Activated T-cell treated with anti-CD3 and anti-CD28 coated beads, Interleukin-2, amount 50 U/mL, for 4 hours (primary cell): ENCODE results near the gene SHE. TPM values are rescaled to one million over a fixed set of nuclear protein-coding genes. Genes with fewer than 3 reads are reported as not detected.
"Not testable (repeated sequence)": the region's sequence is repeated elsewhere in the genome, so short reads cannot be mapped to it uniquely, and the experiment has no call there.

Source experiments
- ATAC-seq, 2 donors: fragments of 200-7000 bp; cut with Tn5 transposase; one replicate each; pipeline ENCODE4 v1.10.0; 2021
- DNase-seq: peaks from one replicate; pipeline ENCODE4 v3.0.0-alpha.2; 2020
- H3K27me3 Mint-ChIP-seq: one replicate; pipeline ENCODE4 v1.8.0; 2021; ENCODE audit warnings: low read depth, mixed read lengths
- H3K36me3 Mint-ChIP-seq: one replicate; pipeline ENCODE4 v1.8.0; 2022; ENCODE audit warnings: mixed read lengths; ENCODE audit not compliant: insufficient read depth
- H3K4me1 Mint-ChIP-seq: one replicate; pipeline ENCODE4 v1.8.0; 2021; ENCODE audit warnings: low read depth, mixed read lengths
- H3K4me3 Mint-ChIP-seq: one replicate; pipeline ENCODE4 v1.8.0; 2021; ENCODE audit warnings: mild to moderate bottlenecking, moderate library complexity, mixed read lengths
- H3K9me3 Mint-ChIP-seq: one replicate; pipeline ENCODE4 v1.8.0; 2021; ENCODE audit warnings: mixed read lengths
- total RNA-seq, 3 donors: library from RNA; stranded (reverse); gene quantifications; one replicate each; pipeline ENCODE4 v1.2.1, GENCODE V29; 2021

SHE gene
- total RNA-seq: under 1 TPM; 0.03 to 0.14 (median 0.05) TPM

DNA sequence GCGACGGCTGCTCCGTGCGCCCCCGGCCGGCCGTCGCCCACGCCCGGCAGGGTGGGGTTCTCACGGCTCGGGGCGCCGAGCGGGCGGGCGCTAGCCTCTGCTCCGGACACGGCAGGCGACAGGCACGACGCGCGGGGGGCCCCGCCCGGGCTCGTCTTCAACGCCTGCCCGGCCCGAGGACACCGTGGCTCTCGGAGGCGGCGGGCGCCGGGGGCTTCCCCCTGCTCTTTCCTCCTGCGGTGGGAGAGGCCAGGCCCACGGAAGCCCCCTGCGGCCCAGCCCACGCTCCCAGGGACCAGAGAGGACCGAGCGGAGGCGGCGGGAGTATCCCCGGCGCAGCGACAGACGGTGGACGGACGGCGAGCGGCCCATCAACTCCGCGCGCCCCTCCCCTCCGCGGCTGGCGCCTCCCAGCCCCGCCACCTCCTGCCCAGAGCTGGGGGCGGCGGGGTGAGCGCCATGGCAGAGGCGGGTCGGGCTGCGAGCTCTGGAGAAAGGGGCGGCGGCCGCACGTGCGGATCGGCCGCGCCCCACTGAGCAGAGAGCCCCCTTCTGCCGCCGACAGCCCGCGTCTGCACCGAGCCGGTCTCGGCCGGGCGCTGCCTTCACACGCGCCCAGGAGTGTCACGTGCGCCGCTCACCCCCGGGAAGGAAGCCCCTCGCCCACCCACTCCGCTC lies at the start of gene SHE, which contains the start of gene TDRD10:
Gene SHE, minus strand, starts transcription at position 347 of the 678 bp plus-strand sequence. CDS start 386 bp downstream, outside the sequence.
Gene TDRD10, plus strand, starts transcription at position 154 of the 678 bp plus-strand sequence. CDS start 4,685 bp downstream, outside the sequence.
- Mint-ChIP-seq H3K4me1 (peaks cover 6% of the 10 kb centered on the region), H3K9me3 (no peaks in the 10 kb centered on the region), H3K27me3 (peaks cover 52% of the 10 kb centered on the region), H3K4me3 (peak within 1 kb of the TSS; percentile 37), H3K36me3 (no peaks in the 10 kb centered on the region)
- peak; percentile 52 to 54 for ATAC-seq
- no peak for DNase-seq

- H3K4me1 Mint-ChIP-seq: peaks cover 15% of the 10 kb centered on the region
- H3K4me3 Mint-ChIP-seq: no peak overlapping the region
- no peaks in the 10 kb centered on the region for H3K27me3 Mint-ChIP-seq
- peaks cover 48% of the 10 kb centered on the region for H3K36me3 Mint-ChIP-seq
- H3K9me3 Mint-ChIP-seq: no peaks in the 10 kb centered on the region
- DNase-seq (no peak), ATAC-seq (no peak)
Observed at GRCh38 chr1:154551474-154551873, 49.3 kb upstream of the SHE start.

GRCh38 chr1:154550657-154551056 lies 48.4 kb upstream of the SHE start:
- Mint-ChIP-seq H3K4me3 (no peak overlapping the region), H3K36me3 (peaks cover 46% of the 10 kb centered on the region), H3K27me3 (no peaks in the 10 kb centered on the region), H3K9me3 (no peaks in the 10 kb centered on the region), H3K4me1 (peaks cover 10% of the 10 kb centered on the region)
- ATAC-seq (no peak), DNase-seq (no peak)

DNA sequence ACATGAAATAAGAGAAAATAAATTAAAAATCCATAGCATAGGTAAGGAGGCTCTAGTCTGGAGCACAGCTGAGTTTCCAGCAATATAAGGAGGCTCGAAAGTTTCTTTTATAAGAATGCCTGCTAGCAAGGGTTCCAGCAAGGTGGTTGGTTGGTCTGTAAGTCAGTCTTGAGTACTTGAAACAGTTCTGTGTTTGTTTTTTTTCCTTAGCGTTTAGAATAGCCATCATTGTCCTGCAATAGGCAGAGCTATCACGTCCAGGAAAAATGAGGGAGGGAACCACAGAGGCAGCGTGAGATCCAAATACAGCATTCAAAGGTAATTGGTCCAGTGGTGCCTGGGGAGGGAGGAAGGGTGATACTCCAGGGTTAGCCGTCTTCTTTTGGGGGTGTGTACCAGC lies 47.9 kb upstream of the SHE start:
- peaks cover 42% of the 10 kb centered on the region for H3K36me3 Mint-ChIP-seq
- DNase-seq (no peak), ATAC-seq (no peak)
- H3K9me3 Mint-ChIP-seq: no peaks in the 10 kb centered on the region
- H3K27me3 Mint-ChIP-seq: no peaks in the 10 kb centered on the region
- no peak overlapping the region for H3K4me3 Mint-ChIP-seq
- H3K4me1 Mint-ChIP-seq: peaks cover 10% of the 10 kb centered on the region

- Mint-ChIP-seq H3K9me3 (no peaks in the 10 kb centered on the region), H3K4me3 (peak overlapping the region; percentile 27), H3K4me1 (peaks cover 10% of the 10 kb centered on the region), H3K36me3 (peaks cover 34% of the 10 kb centered on the region), H3K27me3 (peaks cover 2% of the 10 kb centered on the region)
- no peak for DNase-seq
- no peak for ATAC-seq
Observed at GRCh38 chr1:154549202-154549770, 47.1 kb upstream of the SHE start.

- no peak overlapping the region for H3K4me3 Mint-ChIP-seq
- ATAC-seq (no peak), DNase-seq (no peak)
- H3K27me3 Mint-ChIP-seq: peaks cover 2% of the 10 kb centered on the region
- H3K4me1 Mint-ChIP-seq: peaks cover 10% of the 10 kb centered on the region
- no peaks in the 10 kb centered on the region for H3K9me3 Mint-ChIP-seq
- peaks cover 25% of the 10 kb centered on the region for H3K36me3 Mint-ChIP-seq
Observed at GRCh38 chr1:154548028-154548427, 45.8 kb upstream of the SHE start.

- Mint-ChIP-seq H3K9me3 (no peaks in the 10 kb centered on the region), H3K4me3 (no peak overlapping the region), H3K4me1 (peaks cover 10% of the 10 kb centered on the region), H3K27me3 (peaks cover 2% of the 10 kb centered on the region), H3K36me3 (peaks cover 21% of the 10 kb centered on the region)
- DNase-seq: no peak
- ATAC-seq: no peak
Observed at GRCh38 chr1:154547105-154547732, 45.0 kb upstream of the SHE start.

GRCh38 chr1:154546264-154547063 lies 44.3 kb upstream of the SHE start:
- Mint-ChIP-seq H3K9me3 (no peaks in the 10 kb centered on the region), H3K27me3 (peaks cover 2% of the 10 kb centered on the region), H3K4me3 (no peak overlapping the region), H3K4me1 (peaks cover 10% of the 10 kb centered on the region), H3K36me3 (peaks cover 21% of the 10 kb centered on the region)
- ATAC-seq (peak; percentile 77 to 87), DNase-seq (peak; percentile 34)

DNA sequence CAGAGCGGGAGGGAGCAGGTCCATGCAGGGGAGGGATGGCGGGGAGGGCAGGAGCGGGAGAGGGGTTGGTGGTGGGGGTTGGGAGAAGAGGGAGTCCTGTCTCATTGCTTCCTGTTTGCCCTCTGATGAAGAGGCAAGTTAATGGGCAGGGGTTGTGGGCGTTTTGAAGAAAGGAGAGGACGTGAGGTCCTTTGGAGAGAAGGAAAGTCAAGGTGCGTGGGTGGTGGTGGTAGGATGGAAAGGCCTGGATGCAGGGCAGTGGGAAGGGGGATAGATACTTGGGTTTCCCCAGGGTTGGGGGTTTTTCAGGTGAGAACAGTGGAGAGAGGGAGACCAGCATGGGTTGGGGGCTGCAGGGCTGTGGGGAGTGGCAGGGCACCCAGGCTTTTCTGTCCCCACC lies 39.0 kb upstream of the SHE start:
- H3K27me3 Mint-ChIP-seq: peaks cover 10% of the 10 kb centered on the region
- ATAC-seq (no peak), DNase-seq (no peak)
- H3K36me3 Mint-ChIP-seq: no peaks in the 10 kb centered on the region
- H3K9me3 Mint-ChIP-seq: no peaks in the 10 kb centered on the region
- no peaks in the 10 kb centered on the region for H3K4me1 Mint-ChIP-seq
- no peak overlapping the region for H3K4me3 Mint-ChIP-seq

DNA sequence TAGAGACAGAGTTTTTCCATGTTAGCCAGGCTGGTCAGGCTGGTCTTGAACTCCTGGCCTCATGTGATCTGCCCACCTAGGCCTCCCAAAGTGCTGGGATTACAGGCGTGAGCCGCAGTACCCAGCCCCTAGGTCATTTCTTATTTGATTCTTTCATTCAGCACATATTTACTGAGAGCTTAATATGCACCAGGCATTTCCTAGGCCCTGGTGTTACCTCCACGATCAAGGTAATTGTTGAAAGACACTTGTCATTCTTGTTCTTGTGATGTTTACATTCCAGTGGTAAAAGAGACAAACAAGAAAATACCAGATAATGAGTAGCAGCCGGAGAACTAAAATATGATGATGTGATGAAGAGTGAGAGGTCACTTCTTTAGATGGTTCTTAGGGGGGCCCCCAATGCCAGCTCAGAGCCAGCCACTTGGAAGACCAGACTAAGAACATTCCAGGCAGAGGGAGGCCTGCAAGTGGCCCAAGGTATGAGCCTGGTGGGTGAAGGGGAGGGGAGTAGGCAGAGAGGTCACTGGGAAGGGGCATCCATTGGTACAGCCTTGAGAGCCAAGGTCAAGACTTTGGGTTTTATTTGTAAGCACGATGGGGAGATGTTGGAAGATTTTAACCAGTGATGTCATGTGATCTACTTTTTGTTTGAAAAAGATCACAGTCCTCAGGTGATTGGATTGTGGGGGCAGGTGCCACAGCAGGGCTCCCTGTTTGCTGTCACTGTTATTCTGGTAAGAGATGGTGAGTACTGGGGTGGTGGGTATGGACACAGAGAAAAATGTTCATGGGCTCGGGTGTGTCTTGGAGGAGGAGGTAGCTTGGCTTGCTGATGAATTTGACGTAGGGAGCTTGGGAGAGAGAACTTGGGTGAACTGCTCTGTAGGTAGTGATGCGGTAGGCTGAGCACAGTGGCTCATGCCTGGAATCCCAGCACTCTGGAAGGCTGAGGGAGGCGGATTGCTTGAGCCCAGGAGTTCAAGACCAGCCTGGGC lies 37.6 kb upstream of the SHE start:
- Mint-ChIP-seq H3K27me3 (peaks cover 14% of the 10 kb centered on the region), H3K36me3 (no peaks in the 10 kb centered on the region), H3K9me3 (no peaks in the 10 kb centered on the region), H3K4me1 (no peaks in the 10 kb centered on the region), H3K4me3 (no peak overlapping the region)
- DNase-seq (no peak), ATAC-seq (no peak)

DNA sequence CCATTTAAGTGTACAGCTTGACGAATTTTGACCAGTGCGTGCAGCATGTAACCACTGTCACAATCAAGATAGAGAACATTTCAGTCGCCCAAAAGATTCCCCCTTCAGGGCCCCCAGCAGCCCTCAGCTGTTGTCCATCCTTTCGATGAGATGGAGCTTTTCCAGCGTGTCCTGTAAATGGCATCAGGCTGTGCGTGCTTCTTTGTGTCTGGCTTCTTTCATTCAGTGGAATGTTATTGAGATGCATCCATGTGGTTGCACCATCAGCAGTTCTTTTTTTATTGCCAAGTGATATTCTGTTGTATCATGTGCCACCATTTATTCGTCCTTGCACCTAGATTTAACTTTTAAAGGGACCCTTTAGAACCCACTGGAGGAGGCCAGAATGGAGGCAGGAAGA lies 34.4 kb upstream of the SHE start:
- H3K36me3 Mint-ChIP-seq: no peaks in the 10 kb centered on the region
- no peaks in the 10 kb centered on the region for H3K9me3 Mint-ChIP-seq
- peaks cover 15% of the 10 kb centered on the region for H3K27me3 Mint-ChIP-seq
- ATAC-seq (no peak), DNase-seq (no peak)
- no peaks in the 10 kb centered on the region for H3K4me1 Mint-ChIP-seq
- H3K4me3 Mint-ChIP-seq: no peak overlapping the region

DNA sequence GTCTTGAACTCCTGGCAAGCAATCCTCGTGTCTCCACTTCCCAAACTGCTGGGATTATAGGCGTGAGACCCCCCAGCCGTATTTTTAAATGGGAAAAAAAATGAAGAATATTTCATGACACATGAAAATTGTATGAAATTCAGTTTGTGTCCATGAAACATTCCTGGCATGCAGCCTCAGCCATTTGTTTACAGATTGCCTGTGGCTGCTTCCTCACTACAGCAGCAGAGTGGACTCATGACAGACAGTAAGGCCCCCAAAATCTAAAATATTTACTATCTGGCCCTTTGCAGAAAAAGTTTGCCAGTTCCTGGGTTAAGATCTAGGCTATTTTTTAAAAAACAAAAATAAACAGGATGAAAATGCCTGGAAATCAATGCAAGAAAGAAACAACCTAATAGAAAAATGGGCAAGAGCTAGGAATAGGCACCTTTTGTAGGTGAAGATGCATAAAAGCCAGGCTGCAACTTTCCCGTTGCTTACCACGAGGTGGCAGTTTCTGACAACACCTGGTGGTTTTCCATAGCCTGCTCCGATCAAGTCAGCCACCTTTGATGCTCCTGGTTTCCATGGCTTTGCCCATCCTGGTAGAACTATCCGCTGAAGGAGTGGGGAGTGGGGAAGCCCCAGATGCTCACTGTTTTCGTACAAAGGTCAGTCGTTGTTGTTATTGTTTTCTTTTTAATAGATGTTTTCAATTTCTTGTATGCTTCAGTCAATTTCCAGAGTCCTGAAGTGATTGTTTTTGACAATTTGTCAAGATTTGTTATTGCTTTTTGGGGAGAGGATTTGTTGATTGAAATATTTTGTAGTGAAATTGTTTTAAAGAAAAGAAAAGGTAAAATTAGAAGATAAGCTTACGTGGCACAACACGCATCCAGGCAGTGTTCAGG lies 32.0 kb upstream of the SHE start:
- no peaks in the 10 kb centered on the region for H3K36me3 Mint-ChIP-seq
- no peak for DNase-seq
- peaks cover 10% of the 10 kb centered on the region for H3K27me3 Mint-ChIP-seq
- no peak for ATAC-seq
- H3K4me3 Mint-ChIP-seq: no peak overlapping the region
- no peaks in the 10 kb centered on the region for H3K4me1 Mint-ChIP-seq
- H3K9me3 Mint-ChIP-seq: no peaks in the 10 kb centered on the region

DNA sequence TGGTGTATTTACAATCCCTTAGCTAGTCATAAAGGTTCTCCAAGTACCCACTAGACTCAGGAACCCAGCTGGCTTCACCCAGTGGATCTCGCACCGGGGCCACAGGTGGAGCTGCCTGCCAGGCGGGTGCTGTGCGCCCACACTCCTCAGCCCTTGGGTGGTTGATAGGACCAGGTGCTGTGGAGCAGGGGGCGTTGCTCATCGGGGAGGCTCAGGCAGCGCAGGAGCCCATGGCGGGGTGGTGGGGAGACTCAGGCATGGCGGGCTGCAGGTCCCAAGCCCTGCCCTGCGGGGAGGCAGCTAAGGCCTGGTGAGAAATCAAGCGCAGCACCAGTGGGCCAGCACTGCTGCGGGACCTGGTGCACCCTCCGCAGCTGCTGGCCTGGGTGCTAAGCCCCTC lies 29.7 kb upstream of the SHE start:
- not testable (repeated sequence) for H3K4me1 Mint-ChIP-seq, DNase-seq, H3K9me3 Mint-ChIP-seq, H3K27me3 Mint-ChIP-seq, H3K4me3 Mint-ChIP-seq, H3K36me3 Mint-ChIP-seq, ATAC-seq
